ENCODE data around the gene URM1. TPM values are rescaled to one million over a fixed set of nuclear protein-coding genes. Genes with fewer than 3 reads are reported as not detected.

URM1 gene
- total and polyA plus RNA-seq, 2 experiments from 2014 or later, result 48.0 to 71.0 TPM

DNA sequence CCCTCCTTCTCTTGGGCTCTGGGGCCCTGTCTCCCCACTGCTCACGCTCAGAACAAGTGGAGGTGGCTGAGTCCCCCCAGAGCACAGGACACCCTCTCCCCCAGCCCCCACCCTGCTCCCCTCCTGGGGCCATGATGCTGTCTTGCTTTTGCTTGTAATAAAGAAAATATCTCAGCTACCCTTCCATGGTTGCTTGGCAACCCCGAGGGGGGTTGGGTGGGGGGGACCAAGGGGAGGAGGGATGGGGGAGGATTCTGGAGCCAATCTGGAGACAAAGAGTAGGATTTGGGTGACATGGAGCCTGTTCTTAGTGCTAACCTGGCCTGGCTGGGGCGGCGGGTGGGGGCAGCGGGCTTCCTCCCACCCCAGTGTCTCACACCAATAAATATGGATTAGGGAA is 33.4 kb downstream of the URM1 start:
- no peak overlapping the region for H3K27ac ChIP-seq
- no peaks in the 10 kb centered on the region for H3K4me1 ChIP-seq (ENCODE audit: low read depth)
- no peaks in the 10 kb centered on the region for H3K36me3 ChIP-seq
- TF ChIP-seq, protein P1, sequence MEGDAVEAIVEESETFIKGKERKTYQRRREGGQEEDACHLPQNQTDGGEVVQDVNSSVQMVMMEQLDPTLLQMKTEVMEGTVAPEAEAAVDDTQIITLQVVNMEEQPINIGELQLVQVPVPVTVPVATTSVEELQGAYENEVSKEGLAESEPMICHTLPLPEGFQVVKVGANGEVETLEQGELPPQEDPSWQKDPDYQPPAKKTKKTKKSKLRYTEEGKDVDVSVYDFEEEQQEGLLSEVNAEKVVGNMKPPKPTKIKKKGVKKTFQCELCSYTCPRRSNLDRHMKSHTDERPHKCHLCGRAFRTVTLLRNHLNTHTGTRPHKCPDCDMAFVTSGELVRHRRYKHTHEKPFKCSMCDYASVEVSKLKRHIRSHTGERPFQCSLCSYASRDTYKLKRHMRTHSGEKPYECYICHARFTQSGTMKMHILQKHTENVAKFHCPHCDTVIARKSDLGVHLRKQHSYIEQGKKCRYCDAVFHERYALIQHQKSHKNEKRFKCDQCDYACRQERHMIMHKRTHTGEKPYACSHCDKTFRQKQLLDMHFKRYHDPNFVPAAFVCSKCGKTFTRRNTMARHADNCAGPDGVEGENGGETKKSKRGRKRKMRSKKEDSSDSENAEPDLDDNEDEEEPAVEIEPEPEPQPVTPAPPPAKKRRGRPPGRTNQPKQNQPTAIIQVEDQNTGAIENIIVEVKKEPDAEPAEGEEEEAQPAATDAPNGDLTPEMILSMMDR (IDR thresholded peaks at IDR 0.05; ENCODE audit: low read depth, low read length), result no peak
- H3K9me3 ChIP-seq (ENCODE audit: low read depth), result no peaks in the 10 kb centered on the region
- no peak for DNase-seq (ENCODE audit: low read depth in 1 of 2, low spot score in 1 of 2)
- no peak overlapping the region for H3K4me3 ChIP-seq
- peaks cover 77% of the 10 kb centered on the region for H3K27me3 ChIP-seq

DNA sequence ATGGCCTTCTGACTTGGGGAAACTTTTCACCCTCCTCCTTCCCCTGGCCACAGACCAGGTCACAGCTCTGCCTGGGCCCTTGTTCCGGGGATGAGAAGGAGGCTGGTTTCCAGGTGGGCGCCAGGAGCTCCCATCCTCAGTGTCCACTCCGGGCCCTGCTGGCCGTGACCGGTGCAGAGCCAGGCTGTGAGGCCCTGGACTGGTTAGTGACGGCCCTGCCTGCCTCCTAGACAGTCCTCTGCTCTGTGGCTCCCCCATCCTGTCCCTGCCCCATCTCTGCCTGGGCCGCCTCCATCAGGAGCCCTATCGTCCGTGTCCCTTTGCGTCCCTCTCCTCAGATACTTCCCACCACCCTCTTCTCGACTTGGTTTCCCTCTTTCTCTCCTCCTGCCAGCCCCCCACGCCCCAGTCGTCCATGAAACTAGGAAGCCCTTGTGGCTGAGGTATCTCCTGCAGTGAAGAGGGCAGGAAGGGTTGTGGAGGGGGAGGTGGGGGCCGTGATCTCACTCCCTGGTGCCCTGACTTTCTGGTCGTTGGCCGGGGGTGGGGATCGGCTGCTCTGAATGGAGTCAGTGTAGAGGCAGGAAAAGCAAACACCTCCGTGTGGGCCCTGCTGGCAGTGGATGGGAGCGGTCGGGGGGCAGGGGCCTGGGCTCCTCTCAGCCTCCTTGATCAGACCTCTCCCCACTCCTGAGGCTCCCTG is 34.1 kb downstream of the URM1 start:
- no peaks in the 10 kb centered on the region for H3K36me3 ChIP-seq
- no peak for DNase-seq (ENCODE audit: low read depth in 1 of 2, low spot score in 1 of 2)
- H3K27me3 ChIP-seq, result peaks cover 77% of the 10 kb centered on the region
- H3K27ac ChIP-seq, result no peak overlapping the region
- TF ChIP-seq, protein P1 (IDR thresholded peaks at IDR 0.05; ENCODE audit: low read depth, low read length), result no peak
- H3K4me3 ChIP-seq, result no peak overlapping the region
- H3K9me3 ChIP-seq (ENCODE audit: low read depth), result no peaks in the 10 kb centered on the region
- no peaks in the 10 kb centered on the region for H3K4me1 ChIP-seq (ENCODE audit: low read depth)

DNA sequence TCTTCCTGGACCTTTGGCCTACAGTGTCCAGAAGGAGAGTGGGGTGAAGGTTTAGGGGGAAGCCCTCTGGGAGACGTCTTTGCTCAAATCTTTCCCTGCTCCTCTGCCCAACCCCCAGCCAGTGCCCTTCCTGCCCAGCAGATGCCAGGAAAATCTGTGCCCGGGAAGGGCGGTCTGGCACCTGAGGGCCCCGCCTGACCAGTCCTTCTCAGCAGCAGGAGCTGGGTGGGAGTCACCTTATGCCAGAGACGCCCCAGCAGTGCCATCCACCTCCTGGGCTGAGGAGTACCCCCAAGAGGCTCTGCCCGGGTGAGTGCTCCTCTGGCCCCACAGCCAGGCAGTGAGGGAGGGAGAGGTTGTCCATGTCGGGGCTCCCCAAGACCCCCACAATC is 34.6 kb downstream of the URM1 start:
- no peaks in the 10 kb centered on the region for H3K9me3 ChIP-seq (ENCODE audit: low read depth)
- H3K4me1 ChIP-seq (ENCODE audit: low read depth), result no peaks in the 10 kb centered on the region
- TF ChIP-seq, protein P1 (IDR thresholded peaks at IDR 0.05; ENCODE audit: low read depth, low read length), result no peak
- H3K27me3 ChIP-seq, result peaks cover 77% of the 10 kb centered on the region
- DNase-seq (ENCODE audit: low read depth in 1 of 2, low spot score in 1 of 2), result no peak
- no peak overlapping the region for H3K4me3 ChIP-seq
- no peak overlapping the region for H3K27ac ChIP-seq
- no peaks in the 10 kb centered on the region for H3K36me3 ChIP-seq

DNA sequence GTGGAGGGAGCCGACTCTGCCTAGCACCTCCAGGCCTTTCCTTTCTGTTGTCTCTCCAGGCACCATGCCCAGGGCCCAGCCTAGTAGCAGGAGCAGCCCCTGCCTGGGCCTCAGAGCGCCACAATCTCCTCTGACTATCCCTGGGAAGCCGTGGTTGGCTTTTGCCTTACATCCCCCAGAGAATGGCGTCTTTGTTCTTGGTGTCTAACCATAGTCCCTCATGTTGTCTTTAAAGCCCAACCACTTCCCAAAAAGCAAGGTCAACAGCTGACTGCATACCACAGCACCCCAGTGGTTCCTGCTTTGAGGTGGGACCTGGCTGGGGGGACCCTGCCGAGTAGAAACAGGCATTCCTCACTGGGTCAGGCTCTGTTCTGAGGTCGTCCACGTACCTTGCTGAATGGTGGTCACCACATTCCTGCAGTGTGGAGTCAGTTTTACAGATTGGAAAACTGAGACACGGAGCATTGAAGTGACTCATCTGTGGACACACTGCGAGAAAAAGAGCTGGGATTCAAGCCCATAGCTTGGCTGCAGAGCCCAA is 35.7 kb downstream of the URM1 start:
- Histone ChIP-seq H3K9me3 (ENCODE audit: low read depth) (no peaks in the 10 kb centered on the region), H3K27ac (no peak overlapping the region), H3K4me1 (ENCODE audit: low read depth) (no peaks in the 10 kb centered on the region), H3K36me3 (no peaks in the 10 kb centered on the region), H3K27me3 (peaks cover 79% of the 10 kb centered on the region), H3K4me3 (no peak overlapping the region)
- DNase-seq (ENCODE audit: low read depth in 1 of 2, low spot score in 1 of 2), result peak in 1 of 2 donors; percentile 58
- TF ChIP-seq, protein P1 (IDR thresholded peaks at IDR 0.05; ENCODE audit: low read depth, low read length), result no peak

DNA sequence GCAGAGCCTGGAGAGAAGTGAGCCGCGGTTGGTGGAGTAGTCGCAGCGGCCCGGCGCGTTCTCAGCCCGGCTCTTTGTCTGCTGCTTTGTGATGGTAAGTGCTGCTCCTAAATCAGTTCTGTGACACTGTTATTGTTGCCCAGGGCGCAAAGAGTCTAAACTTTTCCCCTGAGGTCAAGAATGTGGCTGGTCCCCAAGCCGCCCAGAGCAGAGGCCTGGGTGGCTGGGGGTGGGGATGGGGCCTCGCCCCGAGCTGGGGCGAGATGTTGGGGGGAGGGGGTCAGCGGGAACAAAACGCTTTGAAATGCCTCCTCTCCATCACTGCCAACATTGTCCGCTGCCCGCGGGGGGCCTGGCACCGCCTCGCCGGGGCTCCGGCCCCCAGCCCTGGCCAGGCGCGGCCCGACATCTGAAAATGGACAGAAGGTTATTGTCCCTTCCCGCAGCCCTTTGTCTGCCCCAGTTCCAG is 37.8 kb downstream of the URM1 start:
- Histone ChIP-seq H3K4me1 (ENCODE audit: low read depth) (no peaks in the 10 kb centered on the region), H3K27ac (no peak overlapping the region), H3K9me3 (ENCODE audit: low read depth) (no peaks in the 10 kb centered on the region), H3K27me3 (peaks cover 66% of the 10 kb centered on the region), H3K4me3 (no peak overlapping the region), H3K36me3 (no peaks in the 10 kb centered on the region)
- TF ChIP-seq, protein P1 (IDR thresholded peaks at IDR 0.05; ENCODE audit: low read depth, low read length), result no peak
- no peak for DNase-seq (ENCODE audit: low read depth in 1 of 2, low spot score in 1 of 2)
